Cerebellar cortex (tissue), 1 donor: Measurements from ENCODE around the gene GPR146.
A peak's percentile ranks its signal among the peaks of the same experiment; 100 is the strongest.

ENCODE experiments used
- DNase-seq: peaks from one replicate; pipeline ENCODE4 v3.0.0-alpha.2; 2015; ENCODE audit warnings: low spot score

GPR146 gene

DNA sequence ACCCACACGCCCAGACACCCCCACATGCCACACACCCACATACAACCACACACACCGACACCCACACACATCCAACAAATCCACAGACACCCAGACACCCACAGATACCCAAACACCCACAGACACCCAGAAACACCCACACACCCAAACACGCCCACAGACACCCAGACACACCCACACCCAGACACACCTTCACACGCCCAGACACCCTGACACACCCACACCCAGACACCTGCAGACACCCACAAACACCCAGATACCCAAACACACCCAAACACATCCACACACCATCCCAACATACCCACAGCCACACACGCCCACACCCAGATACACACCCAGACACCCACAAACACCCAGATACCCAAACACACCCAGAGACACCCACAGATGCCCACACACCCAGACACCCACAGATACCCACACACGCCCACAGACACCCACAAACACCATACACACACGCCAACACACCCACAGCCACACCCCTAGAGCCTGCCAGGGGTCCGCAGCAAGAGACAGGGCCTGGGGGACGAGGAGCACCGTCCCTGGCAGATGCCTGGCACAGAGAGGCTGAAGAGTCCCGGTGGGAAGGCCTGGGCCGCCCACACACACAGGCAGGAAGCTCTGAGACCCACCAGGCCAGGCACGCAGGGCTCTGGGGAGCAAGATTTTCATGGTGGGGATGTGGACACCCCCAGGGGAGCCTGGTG is 32.9 kb upstream of the GPR146 start:
- DNase-seq = no peak

- no peak for DNase-seq
Observed at GRCh38 chr7:1012004-1012715, 32.2 kb upstream of the GPR146 start.

- no peak for DNase-seq
Observed at GRCh38 chr7:1012716-1013095, 31.6 kb upstream of the GPR146 start.

- DNase-seq = no peak
Observed at GRCh38 chr7:1013581-1013980, 30.8 kb upstream of the GPR146 start.

DNA sequence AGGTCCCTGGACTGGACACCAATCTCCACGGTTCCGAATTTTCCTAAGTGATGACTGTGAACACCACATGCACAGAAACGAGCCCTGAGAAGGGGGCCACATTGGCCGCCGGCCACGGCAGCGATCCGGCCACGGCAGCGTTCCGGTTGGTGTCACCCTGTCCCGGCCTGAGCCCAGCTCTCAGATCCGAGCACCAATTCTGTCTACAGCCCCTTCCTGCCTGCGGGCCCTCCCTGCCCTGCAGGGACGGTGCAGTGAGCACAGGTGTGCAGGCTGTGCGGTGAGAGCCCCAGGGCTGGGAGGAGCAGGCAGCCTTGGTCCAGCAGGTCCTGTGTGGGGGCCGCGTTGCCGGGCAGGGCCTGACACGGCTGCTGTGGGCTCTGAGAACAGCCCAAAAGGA is 29.7 kb upstream of the GPR146 start:
- DNase-seq = no peak

- no peak for DNase-seq
Observed at GRCh38 chr7:1015196-1016121, 28.9 kb upstream of the GPR146 start.

DNA sequence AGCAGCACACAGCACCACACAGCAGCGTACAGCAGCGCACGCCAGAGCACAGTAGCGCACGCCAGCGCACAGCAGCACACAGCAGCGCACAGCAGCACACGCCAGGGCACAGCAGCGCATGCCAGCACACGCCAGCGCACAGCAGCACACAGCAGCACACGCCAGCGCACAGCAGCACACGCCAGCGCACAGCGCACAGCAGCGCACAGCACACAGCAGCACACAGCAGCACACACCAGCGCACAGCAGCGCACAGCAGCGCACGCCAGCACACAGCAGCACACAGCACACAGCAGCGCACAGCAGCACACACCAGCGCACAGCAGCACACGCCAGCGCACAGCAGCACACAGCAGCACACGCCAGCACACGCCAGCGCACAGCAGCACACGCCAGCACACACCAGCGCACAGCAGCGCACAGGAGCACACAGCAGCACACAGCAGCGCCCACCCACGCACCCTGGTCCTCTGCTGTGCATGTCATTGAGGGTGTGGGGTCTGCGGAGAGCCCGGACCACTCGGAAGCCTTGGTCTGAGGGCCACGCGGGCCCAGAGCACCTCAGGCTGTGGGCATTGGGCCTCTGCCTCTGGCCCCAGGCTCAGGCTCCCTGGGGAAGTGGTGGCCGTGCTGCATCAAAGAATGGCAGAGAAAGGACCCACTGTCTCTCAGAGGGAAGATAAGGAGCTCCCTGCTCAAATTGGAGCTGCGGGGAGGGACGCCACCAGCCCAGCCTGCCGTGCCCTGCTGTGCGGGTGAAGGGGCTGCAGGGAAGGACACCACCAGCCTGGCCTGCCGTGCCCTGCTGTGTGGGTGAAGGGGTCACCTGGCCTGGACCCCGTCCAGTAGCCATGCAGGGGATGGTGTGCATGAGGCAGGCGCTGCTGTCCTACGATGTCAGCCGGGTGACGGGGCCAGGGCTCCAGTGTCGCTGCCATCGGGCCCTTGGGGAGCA is 27.5 kb upstream of the GPR146 start:
- DNase-seq = no peak

- no peak for DNase-seq
Observed at GRCh38 chr7:1017586-1018333, 26.6 kb upstream of the GPR146 start.

DNA sequence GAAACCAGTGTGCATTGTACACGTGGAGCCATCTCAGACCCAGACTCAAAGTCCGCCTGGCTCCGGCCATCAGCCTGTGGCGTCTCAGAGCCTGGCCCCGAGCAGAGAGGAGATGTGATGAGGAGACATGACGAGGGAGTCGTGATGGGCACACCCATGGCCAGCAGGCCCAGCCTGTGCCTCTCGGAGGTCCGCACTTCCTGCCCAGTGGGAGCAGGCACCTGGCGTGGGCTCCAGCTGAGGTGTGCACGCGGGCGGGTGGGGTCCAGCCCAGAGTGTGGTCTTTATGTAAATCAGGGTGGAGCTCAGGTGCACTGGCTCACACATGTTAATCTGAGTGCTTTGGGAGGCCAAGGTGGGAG is 26.0 kb upstream of the GPR146 start:
- DNase-seq = no peak

- no peak for DNase-seq
Observed at GRCh38 chr7:1019255-1019785, 25.0 kb upstream of the GPR146 start.

- DNase-seq = peak; percentile 48
Observed at GRCh38 chr7:1019789-1020610, 24.3 kb upstream of the GPR146 start.

DNA sequence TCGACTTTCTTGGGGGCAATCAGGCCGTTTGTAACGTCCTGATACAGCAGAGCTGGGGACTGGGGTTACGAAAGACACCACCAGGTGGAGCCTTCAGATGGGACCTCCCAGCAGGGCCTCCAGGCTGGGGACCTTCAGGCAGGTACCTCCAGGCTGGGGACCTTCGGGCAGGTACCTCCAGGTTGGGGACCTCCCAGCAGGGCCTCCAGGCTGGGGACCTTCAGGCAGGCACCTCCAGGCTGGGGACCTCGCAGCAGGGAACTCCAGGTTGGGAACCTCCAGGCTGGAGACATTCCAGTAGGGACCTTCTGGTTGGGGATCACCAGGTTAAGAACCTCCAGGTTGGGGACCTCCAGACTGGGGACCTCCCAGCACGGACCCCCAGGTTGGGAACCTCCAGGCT is 23.5 kb upstream of the GPR146 start:
- no peak for DNase-seq

DNA sequence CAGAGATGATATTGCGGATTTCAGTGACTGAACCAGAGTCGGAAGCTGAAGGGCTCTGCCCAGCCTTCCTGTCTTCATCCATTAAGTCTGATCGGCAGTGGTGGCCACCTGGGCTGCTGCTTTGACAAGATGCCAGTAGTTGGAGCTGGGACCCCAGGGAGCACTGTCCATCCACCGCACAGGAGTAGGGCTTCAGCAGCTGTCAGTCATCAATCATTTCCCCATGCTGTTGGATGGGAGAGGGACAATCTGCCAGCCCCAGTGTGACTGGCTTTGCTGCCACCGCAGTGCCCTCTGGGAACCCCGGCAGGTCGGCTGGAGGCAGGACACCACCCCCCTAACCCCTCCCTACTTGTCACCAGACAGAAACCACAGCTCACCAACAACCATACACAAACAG is 23.0 kb upstream of the GPR146 start:
- no peak for DNase-seq

- no peak for DNase-seq
Observed at GRCh38 chr7:1021931-1022330, 22.4 kb upstream of the GPR146 start.

DNA sequence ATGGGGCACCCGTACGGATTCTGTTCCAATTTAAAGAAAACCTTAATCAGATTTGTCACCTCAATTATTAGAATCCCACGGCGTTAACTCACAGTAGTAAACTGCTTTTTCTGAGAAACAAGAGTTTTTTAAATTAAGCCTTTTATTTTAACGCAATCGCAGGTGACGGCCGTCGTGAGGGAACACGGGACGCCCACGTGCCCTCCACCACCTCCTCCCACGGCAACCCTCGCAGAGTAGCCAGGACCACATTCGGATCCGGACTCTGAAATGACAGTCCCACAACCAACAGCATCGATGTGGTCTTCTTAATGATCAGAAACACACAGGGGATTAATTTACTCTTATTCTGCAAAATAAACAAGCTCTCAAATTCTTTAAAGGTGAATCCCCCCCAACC is 22.0 kb upstream of the GPR146 start:
- DNase-seq = no peak

- no peak for DNase-seq
Observed at GRCh38 chr7:1022801-1023465, 21.4 kb upstream of the GPR146 start.

DNA sequence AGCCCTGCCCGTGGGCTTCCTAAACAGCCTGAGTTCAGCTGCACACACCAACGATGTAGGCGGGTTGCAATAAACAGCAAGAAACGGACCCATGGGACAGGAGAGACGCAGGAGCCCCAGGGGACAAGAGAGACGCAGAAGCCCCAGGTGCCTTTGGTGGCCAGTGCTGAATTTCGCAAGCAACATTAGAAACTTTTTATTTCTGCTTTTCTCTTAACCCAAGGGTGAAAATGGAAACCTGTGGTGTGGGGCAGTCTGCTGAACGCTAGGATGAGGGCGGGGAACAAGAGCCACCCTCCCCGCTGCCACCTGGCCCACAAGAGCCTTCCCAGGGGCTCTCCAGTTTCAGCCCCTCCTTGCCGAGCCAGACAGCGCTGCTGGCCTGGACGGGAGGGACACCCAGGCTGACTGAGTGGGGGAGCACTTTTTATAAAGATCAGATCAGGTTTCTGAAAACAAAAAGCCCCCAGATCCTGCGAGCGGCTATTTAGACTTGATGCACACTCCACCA is 20.0 kb upstream of the GPR146 start:
- DNase-seq = no peak

DNA sequence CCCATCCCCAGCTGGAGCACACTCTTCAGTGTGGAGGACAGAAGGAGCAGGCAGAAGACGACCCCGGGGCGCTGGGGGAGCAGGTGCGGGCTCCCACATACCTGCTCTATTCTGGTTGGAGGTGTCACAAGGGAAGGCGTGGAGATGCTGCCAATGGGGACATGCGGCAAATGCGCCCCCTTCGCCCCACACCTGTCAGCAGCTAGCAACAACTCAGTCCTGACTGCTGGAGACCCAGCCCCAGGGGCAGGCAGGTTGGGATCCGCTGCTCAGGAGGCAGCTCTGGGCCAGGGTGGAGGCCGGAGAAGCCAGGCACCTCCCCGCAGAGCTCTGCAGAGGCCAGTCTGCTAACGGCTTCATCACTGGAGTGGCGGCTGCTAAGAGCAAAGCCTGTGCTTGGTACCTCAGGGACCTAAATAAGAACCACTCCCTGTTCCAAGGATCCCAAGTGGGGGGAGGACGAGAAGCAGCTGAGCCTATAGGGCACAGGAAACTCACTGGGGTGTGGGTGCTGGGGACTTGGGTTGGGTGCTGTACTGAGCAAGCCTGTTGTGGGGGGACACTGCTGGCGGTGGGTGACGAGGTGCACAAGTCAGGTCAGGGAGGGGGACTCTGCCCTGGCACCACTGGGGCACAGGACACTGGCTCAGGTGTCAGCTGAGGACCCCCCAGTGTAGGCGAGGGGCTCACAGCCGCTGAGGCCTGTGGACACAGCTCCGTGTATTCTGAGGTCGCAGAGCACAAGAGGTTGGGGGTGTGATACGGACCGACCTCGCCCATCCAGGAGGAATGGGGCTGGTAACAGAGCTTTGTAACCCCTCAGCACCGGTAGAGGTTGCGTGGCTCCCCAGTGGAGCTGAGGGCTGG is 19.2 kb upstream of the GPR146 start:
- no peak for DNase-seq
